Mesendoderm (in vitro differentiated cells): Measurements from ENCODE around the gene RNF214.

Experiments
- DNase-seq: peaks from one replicate; pipeline ENCODE4 v3.0.0; 2013
- H2AK5ac ChIP-seq: 2 replicates; pipeline ENCODE4 v1.6.1; 2013; ENCODE audit warnings: low read length, inconsistent platforms
- H2BK120ac ChIP-seq: 2 replicates; pipeline ENCODE4 v1.6.1; 2013; ENCODE audit warnings: low read depth, mild to moderate bottlenecking, low read length, moderate library complexity, mixed read lengths
- H2BK15ac ChIP-seq: replicated peaks from 2 replicates; pipeline ENCODE4 v1.6.1; 2013; ENCODE audit warnings: low read depth, mild to moderate bottlenecking, moderate library complexity
- H2BK5ac ChIP-seq: 2 replicates; pipeline ENCODE4 v1.6.1; 2013; ENCODE audit warnings: low read length, inconsistent platforms
- H3K18ac ChIP-seq: 2 replicates; pipeline ENCODE4 v1.6.1; 2013; ENCODE audit warnings: mild to moderate bottlenecking, low read length, mixed read lengths
- H3K23ac ChIP-seq: one replicate; pipeline ENCODE4 v1.6.1; 2013; ENCODE audit warnings: low read length
- H3K27ac ChIP-seq: 2 replicates; pipeline ENCODE4 v1.5.1; 2013; ENCODE audit warnings: low read depth, mild to moderate bottlenecking, inconsistent platforms, low read length, moderate library complexity
- H3K27me3 ChIP-seq: 2 replicates; pipeline ENCODE4 v1.6.1; 2013; ENCODE audit warnings: low read length, control low read depth, mild to moderate bottlenecking, inconsistent platforms; ENCODE audit not compliant: insufficient read depth, poor library complexity
- H3K36me3 ChIP-seq: 2 replicates; pipeline ENCODE4 v1.6.1; 2013; ENCODE audit warnings: low read length, inconsistent platforms; ENCODE audit not compliant: control insufficient read depth, insufficient read depth
- H3K4ac ChIP-seq: one replicate; pipeline ENCODE4 v1.6.1; 2013; ENCODE audit warnings: low read depth, mild to moderate bottlenecking, low read length, moderate library complexity
- H3K4me1 ChIP-seq: 2 replicates; pipeline ENCODE4 v1.6.1; 2013; ENCODE audit warnings: low read depth, low read length, inconsistent platforms; ENCODE audit not compliant: control insufficient read depth
- H3K4me2 ChIP-seq: 2 replicates; pipeline ENCODE4 v1.6.1; 2013; ENCODE audit warnings: low read length
- H3K4me3 ChIP-seq: 2 replicates; pipeline ENCODE4 v1.5.1; 2013; ENCODE audit warnings: mild to moderate bottlenecking, low read length
- H3K56ac ChIP-seq: one replicate; pipeline ENCODE4 v1.6.1; 2013; ENCODE audit warnings: low read length
- H3K79me1 ChIP-seq: 2 replicates; pipeline ENCODE4 v1.6.1; 2013; ENCODE audit warnings: low read length, inconsistent platforms
- H3K79me2 ChIP-seq: 2 replicates; pipeline ENCODE4 v1.6.1; 2013; ENCODE audit warnings: mild to moderate bottlenecking, low read length; ENCODE audit not compliant: control insufficient read depth, insufficient read depth
- H3K9ac ChIP-seq: 2 replicates; pipeline ENCODE4 v1.6.1; 2013; ENCODE audit warnings: low read length, inconsistent platforms
- H4K5ac ChIP-seq: one replicate; pipeline ENCODE4 v1.6.1; 2013; ENCODE audit warnings: low read length
- H4K8ac ChIP-seq: one replicate; pipeline ENCODE4 v1.6.1; 2013; ENCODE audit warnings: low read depth, mild to moderate bottlenecking, control low read depth, low read length, moderate library complexity
- WGBS: extraction: QIAGEN DNeasy Blood & Tissue Kit; methylation state at CpG from one replicate; pipeline ENCODE4 v1.1.7; 2013; ENCODE audit warnings: low lambda C conversion rate, missing lambda C conversion rate; ENCODE audit not compliant: insufficient coverage; ENCODE audit errors: extremely low coverage; 5-methylcytosine and 5-hydroxymethylcytosine counted together

The RNF214 gene

GRCh38 chr11:117279711-117280376 is 47.4 kb downstream of the RNF214 start:
- Histone ChIP-seq H3K4ac (no peak overlapping the region), H3K27ac (no peak overlapping the region), H3K4me3 (no peak overlapping the region), H2AK5ac (no peak overlapping the region), H4K5ac (no peak overlapping the region), H3K79me2 (no peaks in the 10 kb centered on the region), H4K8ac (no peak overlapping the region), H3K79me1 (no peaks in the 10 kb centered on the region), H2BK5ac (no peak overlapping the region), H2BK120ac (no peak overlapping the region), H3K36me3 (peaks cover 2% of the 10 kb centered on the region), H3K23ac (no peak overlapping the region), H3K4me2 (no peak overlapping the region), H3K18ac (no peak overlapping the region), H2BK15ac (no peak overlapping the region), H3K27me3 (no peaks in the 10 kb centered on the region), H3K56ac (no peak overlapping the region), H3K4me1 (no peaks in the 10 kb centered on the region), H3K9ac (no peak overlapping the region)
- no CpG with 5 or more reads among the region's 4 CpGs for WGBS
- DNase-seq = peak; percentile 39

GRCh38 chr11:117281159-117281558 is 48.7 kb downstream of the RNF214 start:
- Histone ChIP-seq H3K79me1 (no peaks in the 10 kb centered on the region), H3K56ac (no peak overlapping the region), H3K27ac (no peak overlapping the region), H3K4me1 (no peaks in the 10 kb centered on the region), H3K4me3 (no peak overlapping the region), H3K27me3 (no peaks in the 10 kb centered on the region), H3K36me3 (peaks cover 5% of the 10 kb centered on the region), H2BK5ac (no peak overlapping the region), H4K8ac (no peak overlapping the region), H3K79me2 (no peaks in the 10 kb centered on the region), H3K18ac (no peak overlapping the region), H4K5ac (no peak overlapping the region), H3K4ac (no peak overlapping the region), H3K23ac (no peak overlapping the region), H2AK5ac (no peak overlapping the region), H2BK120ac (no peak overlapping the region), H3K9ac (no peak overlapping the region), H2BK15ac (no peak overlapping the region), H3K4me2 (no peak overlapping the region)
- DNase-seq = peak; percentile 22
- no CpG with 5 or more reads among the region's 6 CpGs for WGBS

GRCh38 chr11:117281869-117282268 is 49.4 kb downstream of the RNF214 start:
- Histone ChIP-seq H3K27ac (no peak overlapping the region), H3K18ac (no peak overlapping the region), H2BK5ac (no peak overlapping the region), H3K79me2 (no peaks in the 10 kb centered on the region), H2BK120ac (no peak overlapping the region), H3K4ac (no peak overlapping the region), H3K27me3 (no peaks in the 10 kb centered on the region), H3K4me1 (no peaks in the 10 kb centered on the region), H4K5ac (no peak overlapping the region), H2AK5ac (no peak overlapping the region), H4K8ac (no peak overlapping the region), H3K4me2 (no peak overlapping the region), H3K23ac (no peak overlapping the region), H2BK15ac (no peak overlapping the region), H3K4me3 (no peak overlapping the region), H3K9ac (no peak overlapping the region), H3K56ac (no peak overlapping the region), H3K36me3 (peaks cover 5% of the 10 kb centered on the region), H3K79me1 (no peaks in the 10 kb centered on the region)
- no peak for DNase-seq
- no CpG with 5 or more reads among the region's 7 CpGs for WGBS

GRCh38 chr11:117282956-117283355 is 50.5 kb downstream of the RNF214 start:
- no peak overlapping the region for H4K5ac ChIP-seq
- no CpG with 5 or more reads among the region's 3 CpGs for WGBS
- no peak overlapping the region for H4K8ac ChIP-seq

GRCh38 chr11:117284053-117284452 is 51.6 kb downstream of the RNF214 start:
- Histone ChIP-seq H3K9ac (no peak overlapping the region), H3K79me2 (no peaks in the 10 kb centered on the region), H3K27me3 (no peaks in the 10 kb centered on the region), H3K4me2 (no peak overlapping the region), H3K56ac (no peak overlapping the region), H2AK5ac (no peak overlapping the region), H4K8ac (no peak overlapping the region), H3K79me1 (no peaks in the 10 kb centered on the region), H4K5ac (no peak overlapping the region), H3K36me3 (peaks cover 5% of the 10 kb centered on the region), H3K27ac (peak overlapping the region; percentile 59), H2BK120ac (no peak overlapping the region), H2BK5ac (no peak overlapping the region), H2BK15ac (no peak overlapping the region), H3K4me1 (no peaks in the 10 kb centered on the region), H3K4ac (no peak overlapping the region), H3K23ac (no peak overlapping the region), H3K4me3 (no peak overlapping the region), H3K18ac (no peak overlapping the region)
- no CpG with 5 or more reads among the region's 2 CpGs for WGBS
- DNase-seq = no peak

More at GRCh38 chr11:117282956-117283355, 50.5 kb downstream of the RNF214 start:
- Histone ChIP-seq H3K4me2 (no peak overlapping the region), H3K9ac (no peak overlapping the region), H2BK120ac (no peak overlapping the region), H2AK5ac (no peak overlapping the region), H3K36me3 (peaks cover 5% of the 10 kb centered on the region), H3K4me1 (no peaks in the 10 kb centered on the region), H3K79me2 (no peaks in the 10 kb centered on the region), H3K4me3 (no peak overlapping the region), H3K23ac (no peak overlapping the region), H3K27me3 (no peaks in the 10 kb centered on the region), H3K56ac (no peak overlapping the region), H3K79me1 (no peaks in the 10 kb centered on the region), H3K27ac (no peak overlapping the region), H2BK15ac (no peak overlapping the region), H2BK5ac (no peak overlapping the region), H3K18ac (no peak overlapping the region), H3K4ac (no peak overlapping the region)
- DNase-seq = no peak

GRCh38 chr11:117286588-117286987 is 54.1 kb downstream of the RNF214 start:
- H2BK15ac ChIP-seq = no peak overlapping the region
- no peak overlapping the region for H3K4me3 ChIP-seq
- H3K18ac ChIP-seq = no peak overlapping the region
- WGBS = no CpG with 5 or more reads among the region's 2 CpGs
- H2BK5ac ChIP-seq = no peak overlapping the region
- no peak overlapping the region for H3K56ac ChIP-seq
- H3K4me1 ChIP-seq = no peaks in the 10 kb centered on the region
- H3K27ac ChIP-seq = no peak overlapping the region
- no peak overlapping the region for H4K8ac ChIP-seq
- H4K5ac ChIP-seq = no peak overlapping the region
- no peak overlapping the region for H2AK5ac ChIP-seq
- no peak overlapping the region for H3K23ac ChIP-seq
- no peak overlapping the region for H3K4ac ChIP-seq
- no peak overlapping the region for H2BK120ac ChIP-seq
- no peak overlapping the region for H3K4me2 ChIP-seq
- H3K79me1 ChIP-seq = no peaks in the 10 kb centered on the region
- no peak for DNase-seq
- no peak overlapping the region for H3K9ac ChIP-seq
- peaks cover 5% of the 10 kb centered on the region for H3K36me3 ChIP-seq
- no peaks in the 10 kb centered on the region for H3K79me2 ChIP-seq
- H3K27me3 ChIP-seq = no peaks in the 10 kb centered on the region
